Measurements from ENCODE around the gene HORMAD2.

HORMAD2 gene

DNA sequence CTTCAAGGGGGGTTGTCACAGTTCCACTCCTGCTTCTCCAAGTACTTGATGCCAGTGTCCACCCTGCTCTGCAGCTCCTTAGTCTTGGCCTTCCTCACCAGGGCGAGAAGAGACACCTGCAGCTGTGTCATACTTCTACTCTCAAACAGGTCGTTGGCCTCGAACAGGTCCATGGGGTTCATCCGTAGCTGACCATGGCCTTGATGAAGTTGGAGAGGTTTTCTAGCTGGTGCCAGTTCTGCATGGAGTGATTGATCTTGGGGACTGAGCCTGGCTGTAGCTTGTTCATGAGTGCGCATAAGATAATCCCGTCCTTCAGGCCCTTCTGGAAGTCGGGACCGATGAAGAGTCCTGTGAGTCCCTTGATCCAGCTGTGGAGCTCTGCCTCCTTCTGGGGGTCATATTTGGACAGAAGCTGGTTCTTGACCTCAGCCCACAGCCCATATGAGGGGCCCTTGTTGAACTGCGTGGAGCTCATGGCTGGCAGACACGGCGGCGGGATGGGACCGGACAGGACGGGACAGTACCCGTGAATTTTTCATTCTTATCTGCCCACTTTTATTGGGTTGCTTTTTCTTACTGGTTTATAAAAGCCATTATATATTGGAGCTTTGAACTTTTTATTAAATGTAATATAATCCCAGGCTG is 33.4 kb upstream of the HORMAD2 start:
- no peak for ATAC-seq
- no peak for TF ChIP-seq ZFP3 (CRISPR knock-in tag; IDR thresholded peaks at IDR 0.05)
- TF ChIP-seq, protein P1, sequence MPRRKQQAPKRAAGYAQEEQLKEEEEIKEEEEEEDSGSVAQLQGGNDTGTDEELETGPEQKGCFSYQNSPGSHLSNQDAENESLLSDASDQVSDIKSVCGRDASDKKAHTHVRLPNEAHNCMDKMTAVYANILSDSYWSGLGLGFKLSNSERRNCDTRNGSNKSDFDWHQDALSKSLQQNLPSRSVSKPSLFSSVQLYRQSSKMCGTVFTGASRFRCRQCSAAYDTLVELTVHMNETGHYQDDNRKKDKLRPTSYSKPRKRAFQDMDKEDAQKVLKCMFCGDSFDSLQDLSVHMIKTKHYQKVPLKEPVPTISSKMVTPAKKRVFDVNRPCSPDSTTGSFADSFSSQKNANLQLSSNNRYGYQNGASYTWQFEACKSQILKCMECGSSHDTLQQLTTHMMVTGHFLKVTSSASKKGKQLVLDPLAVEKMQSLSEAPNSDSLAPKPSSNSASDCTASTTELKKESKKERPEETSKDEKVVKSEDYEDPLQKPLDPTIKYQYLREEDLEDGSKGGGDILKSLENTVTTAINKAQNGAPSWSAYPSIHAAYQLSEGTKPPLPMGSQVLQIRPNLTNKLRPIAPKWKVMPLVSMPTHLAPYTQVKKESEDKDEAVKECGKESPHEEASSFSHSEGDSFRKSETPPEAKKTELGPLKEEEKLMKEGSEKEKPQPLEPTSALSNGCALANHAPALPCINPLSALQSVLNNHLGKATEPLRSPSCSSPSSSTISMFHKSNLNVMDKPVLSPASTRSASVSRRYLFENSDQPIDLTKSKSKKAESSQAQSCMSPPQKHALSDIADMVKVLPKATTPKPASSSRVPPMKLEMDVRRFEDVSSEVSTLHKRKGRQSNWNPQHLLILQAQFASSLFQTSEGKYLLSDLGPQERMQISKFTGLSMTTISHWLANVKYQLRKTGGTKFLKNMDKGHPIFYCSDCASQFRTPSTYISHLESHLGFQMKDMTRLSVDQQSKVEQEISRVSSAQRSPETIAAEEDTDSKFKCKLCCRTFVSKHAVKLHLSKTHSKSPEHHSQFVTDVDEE (CRISPR knock-in tag; IDR thresholded peaks at IDR 0.05), result no peak
- TF ChIP-seq ESRRG (CRISPR knock-in tag; IDR thresholded peaks at IDR 0.05), result no peak
- TF ChIP-seq, protein P2, sequence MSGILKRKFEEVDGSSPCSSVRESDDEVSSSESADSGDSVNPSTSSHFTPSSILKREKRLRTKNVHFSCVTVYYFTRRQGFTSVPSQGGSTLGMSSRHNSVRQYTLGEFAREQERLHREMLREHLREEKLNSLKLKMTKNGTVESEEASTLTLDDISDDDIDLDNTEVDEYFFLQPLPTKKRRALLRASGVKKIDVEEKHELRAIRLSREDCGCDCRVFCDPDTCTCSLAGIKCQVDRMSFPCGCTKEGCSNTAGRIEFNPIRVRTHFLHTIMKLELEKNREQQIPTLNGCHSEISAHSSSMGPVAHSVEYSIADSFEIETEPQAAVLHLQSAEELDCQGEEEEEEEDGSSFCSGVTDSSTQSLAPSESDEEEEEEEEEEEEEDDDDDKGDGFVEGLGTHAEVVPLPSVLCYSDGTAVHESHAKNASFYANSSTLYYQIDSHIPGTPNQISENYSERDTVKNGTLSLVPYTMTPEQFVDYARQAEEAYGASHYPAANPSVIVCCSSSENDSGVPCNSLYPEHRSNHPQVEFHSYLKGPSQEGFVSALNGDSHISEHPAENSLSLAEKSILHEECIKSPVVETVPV (CRISPR knock-in tag; IDR thresholded peaks at IDR 0.05), result no peak
- TF ChIP-seq ZFP30 (CRISPR knock-in tag; IDR thresholded peaks at IDR 0.05), result no peak
- TF ChIP-seq TCF4 (CRISPR knock-in tag; IDR thresholded peaks at IDR 0.05; ENCODE audit: borderline replicate concordance), result no peak
- TF ChIP-seq ZNF70 (CRISPR knock-in tag; IDR thresholded peaks at IDR 0.05), result no peak
- TF ChIP-seq GLIS3 (CRISPR knock-in tag; IDR thresholded peaks at IDR 0.05), result no peak
- TF ChIP-seq TOX (CRISPR knock-in tag; IDR thresholded peaks at IDR 0.05; ENCODE audit: borderline replicate concordance), result no peak

DNA sequence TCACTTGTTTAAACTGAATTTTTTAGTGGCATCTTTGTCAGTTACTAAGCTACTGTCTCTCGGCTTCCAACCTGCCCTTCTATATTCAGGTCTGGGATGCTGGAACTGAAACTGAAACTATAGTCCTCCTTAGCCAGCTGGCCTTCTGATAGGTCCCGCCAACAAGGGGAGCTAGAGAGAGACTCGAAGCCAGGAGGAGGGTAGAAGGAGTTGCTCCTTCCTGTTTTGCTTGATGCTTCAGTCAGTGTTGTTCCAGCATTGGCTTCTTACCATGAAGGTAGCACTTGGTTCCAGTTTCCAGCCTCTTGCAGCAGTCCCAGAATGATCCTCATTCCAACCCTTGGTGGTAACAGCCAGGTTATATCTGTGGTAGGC is 32.9 kb upstream of the HORMAD2 start:
- ATAC-seq, result no peak
- no peak for TF ChIP-seq ZC3H10 (CRISPR knock-in tag; IDR thresholded peaks at IDR 0.05)
- TF ChIP-seq, protein P1 (CRISPR knock-in tag; IDR thresholded peaks at IDR 0.05), result no peak
- TF ChIP-seq RARB (CRISPR knock-in tag; IDR thresholded peaks at IDR 0.05), result no peak

DNA sequence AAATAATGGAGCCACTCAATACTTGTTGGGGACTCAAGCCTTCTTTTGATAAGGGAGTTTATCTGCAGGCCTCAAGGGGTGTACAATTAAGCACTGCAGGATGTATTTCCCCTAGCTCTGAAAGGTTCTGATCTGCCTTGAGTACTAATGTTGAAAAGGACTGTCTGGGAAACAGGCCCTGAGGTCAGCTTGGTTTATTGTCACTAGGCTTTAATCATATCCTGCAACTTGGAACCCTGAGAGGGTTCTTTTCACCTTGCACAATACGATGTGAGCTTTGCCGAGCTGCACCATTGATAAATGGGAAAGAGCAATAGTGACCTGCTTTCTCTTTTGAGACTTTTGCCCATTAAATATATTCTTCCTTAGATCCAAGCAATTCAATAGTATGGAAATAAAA is 31.6 kb upstream of the HORMAD2 start:
- TF ChIP-seq ZNF8 (CRISPR knock-in tag; IDR thresholded peaks at IDR 0.05), result no peak
- TF ChIP-seq CSDC2 (CRISPR knock-in tag; IDR thresholded peaks at IDR 0.05), result no peak
- TF ChIP-seq, protein P1 (CRISPR knock-in tag; IDR thresholded peaks at IDR 0.05), result no peak
- no peak for TF ChIP-seq ZFP3 (CRISPR knock-in tag; IDR thresholded peaks at IDR 0.05)
- no peak for TF ChIP-seq TOX (CRISPR knock-in tag; IDR thresholded peaks at IDR 0.05; ENCODE audit: borderline replicate concordance)
- no peak for TF ChIP-seq ARNTL (CRISPR knock-in tag; IDR thresholded peaks at IDR 0.05; ENCODE audit: borderline replicate concordance, low read depth)
- no peak for TF ChIP-seq ZNF565 (CRISPR knock-in tag; conservative IDR thresholded peaks at IDR 0.05; ENCODE audit: low read depth)
- TF ChIP-seq, protein P2 (CRISPR knock-in tag; IDR thresholded peaks at IDR 0.05), result no peak
- TF ChIP-seq PPARA (CRISPR knock-in tag; IDR thresholded peaks at IDR 0.05; ENCODE audit: borderline replicate concordance), result no peak
- TF ChIP-seq ISL1 (CRISPR knock-in tag; IDR thresholded peaks at IDR 0.05), result no peak
- TF ChIP-seq ESRRG (CRISPR knock-in tag; IDR thresholded peaks at IDR 0.05), result no peak
- TF ChIP-seq TCF4 (CRISPR knock-in tag; IDR thresholded peaks at IDR 0.05; ENCODE audit: borderline replicate concordance), result no peak
- no peak for TF ChIP-seq ZNF70 (CRISPR knock-in tag; IDR thresholded peaks at IDR 0.05)
- no peak for ATAC-seq
